ENCODE data around the gene TMEM273. TPM values are rescaled to one million over a fixed set of nuclear protein-coding genes. Genes with fewer than 3 reads are reported as not detected.

The TMEM273 gene
- total RNA-seq, 1 experiment from 2014 or later, result not detected

DNA sequence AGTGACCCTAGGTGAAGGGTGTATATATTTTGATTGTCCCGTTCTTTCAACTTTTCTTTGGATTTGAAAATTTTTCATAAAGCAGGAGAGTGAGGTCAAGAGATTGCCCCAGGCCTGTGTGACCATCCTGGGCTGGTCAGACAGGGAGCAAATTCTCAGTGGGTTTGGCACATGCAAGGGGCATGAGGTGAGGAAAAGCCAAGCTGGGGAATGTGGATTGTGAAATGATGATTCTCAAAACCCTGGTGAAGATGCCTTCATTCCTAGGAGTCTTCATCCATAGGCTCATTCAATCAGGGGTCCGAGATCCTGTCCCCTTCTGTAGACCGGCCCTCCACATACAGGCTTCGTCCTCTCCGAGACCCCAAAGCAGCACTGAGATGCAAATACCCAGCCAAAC lies 27.4 kb downstream of the TMEM273 start:
- H3K9me3 Mint-ChIP-seq (ENCODE audit: unreplicated experiment), result no peaks in the 10 kb centered on the region
- BruUV-seq (replicated peaks), result no TSS peak
- no peak overlapping the region for H3K27ac Mint-ChIP-seq (ENCODE audit: low read depth, unreplicated experiment)
- peaks cover 6% of the 10 kb centered on the region for H3K4me1 Mint-ChIP-seq (ENCODE audit: insufficient read depth, unreplicated experiment)
- ChIA-PET CTCF (interaction anchor here (1.1 to 4.4 kb wide), 10 partner anchors 10 to 505 kb away, joined by 3 to 44 read pairs (median 6); no protein-coding TSS in a partner anchor), POLR2A (no interaction called here)
- TF ChIP-seq, protein P1, sequence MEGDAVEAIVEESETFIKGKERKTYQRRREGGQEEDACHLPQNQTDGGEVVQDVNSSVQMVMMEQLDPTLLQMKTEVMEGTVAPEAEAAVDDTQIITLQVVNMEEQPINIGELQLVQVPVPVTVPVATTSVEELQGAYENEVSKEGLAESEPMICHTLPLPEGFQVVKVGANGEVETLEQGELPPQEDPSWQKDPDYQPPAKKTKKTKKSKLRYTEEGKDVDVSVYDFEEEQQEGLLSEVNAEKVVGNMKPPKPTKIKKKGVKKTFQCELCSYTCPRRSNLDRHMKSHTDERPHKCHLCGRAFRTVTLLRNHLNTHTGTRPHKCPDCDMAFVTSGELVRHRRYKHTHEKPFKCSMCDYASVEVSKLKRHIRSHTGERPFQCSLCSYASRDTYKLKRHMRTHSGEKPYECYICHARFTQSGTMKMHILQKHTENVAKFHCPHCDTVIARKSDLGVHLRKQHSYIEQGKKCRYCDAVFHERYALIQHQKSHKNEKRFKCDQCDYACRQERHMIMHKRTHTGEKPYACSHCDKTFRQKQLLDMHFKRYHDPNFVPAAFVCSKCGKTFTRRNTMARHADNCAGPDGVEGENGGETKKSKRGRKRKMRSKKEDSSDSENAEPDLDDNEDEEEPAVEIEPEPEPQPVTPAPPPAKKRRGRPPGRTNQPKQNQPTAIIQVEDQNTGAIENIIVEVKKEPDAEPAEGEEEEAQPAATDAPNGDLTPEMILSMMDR (IDR thresholded peaks at IDR 0.05; ENCODE audit: unreplicated experiment), result no peak
- H3K4me3 Mint-ChIP-seq (ENCODE audit: unreplicated experiment), result no peak overlapping the region
- H3K27me3 Mint-ChIP-seq (ENCODE audit: insufficient read depth, unreplicated experiment), result peaks cover 55% of the 10 kb centered on the region
- intact Hi-C loops (cut with micrococcal nuclease), result loop anchor here (1.0 to 2.0 kb wide), 3 partner anchors 180 to 502 kb away; no protein-coding TSS in a partner anchor
- no peaks in the 10 kb centered on the region for H3K36me3 Mint-ChIP-seq (ENCODE audit: insufficient read depth, unreplicated experiment)
- DNase-seq (ENCODE audit: unreplicated experiment), result no peak

GRCh38 chr10:49160110-49160509 lies 28.1 kb downstream of the TMEM273 start:
- Mint-ChIP-seq H3K4me1 (ENCODE audit: insufficient read depth, unreplicated experiment) (peaks cover 6% of the 10 kb centered on the region), H3K27ac (ENCODE audit: low read depth, unreplicated experiment) (no peak overlapping the region), H3K27me3 (ENCODE audit: insufficient read depth, unreplicated experiment) (peaks cover 62% of the 10 kb centered on the region), H3K36me3 (ENCODE audit: insufficient read depth, unreplicated experiment) (no peaks in the 10 kb centered on the region), H3K4me3 (ENCODE audit: unreplicated experiment) (no peak overlapping the region), H3K9me3 (ENCODE audit: unreplicated experiment) (no peaks in the 10 kb centered on the region)
- intact Hi-C loops (cut with micrococcal nuclease), result loop anchor here (2.0 kb wide), 2 partner anchors 275 to 501 kb away; no protein-coding TSS in a partner anchor
- CTCF ChIA-PET, result interaction anchor here (0.7 to 1.2 kb wide), 2 partner anchors 8 to 15 kb away, joined by 3 read pairs; no protein-coding TSS in a partner anchor
- no TSS peak for BruUV-seq (replicated peaks)
- TF ChIP-seq, protein P1 (IDR thresholded peaks at IDR 0.05; ENCODE audit: unreplicated experiment), result no peak
- POLR2A ChIA-PET, result no interaction called here
- no peak for DNase-seq (ENCODE audit: unreplicated experiment)

- no TSS peak for BruUV-seq (replicated peaks)
- H3K4me3 Mint-ChIP-seq (ENCODE audit: unreplicated experiment), result no peak overlapping the region
- no peaks in the 10 kb centered on the region for H3K9me3 Mint-ChIP-seq (ENCODE audit: unreplicated experiment)
- no peaks in the 10 kb centered on the region for H3K36me3 Mint-ChIP-seq (ENCODE audit: insufficient read depth, unreplicated experiment)
- intact Hi-C loops (cut with micrococcal nuclease), result no loop called here
- CTCF ChIA-PET, result interaction anchor here (1.2 kb wide), 1 partner anchor 16 kb away, joined by 3 read pairs; no protein-coding TSS in a partner anchor
- no peak overlapping the region for H3K27ac Mint-ChIP-seq (ENCODE audit: low read depth, unreplicated experiment)
- TF ChIP-seq, protein P1 (IDR thresholded peaks at IDR 0.05; ENCODE audit: unreplicated experiment), result no peak
- H3K4me1 Mint-ChIP-seq (ENCODE audit: insufficient read depth, unreplicated experiment), result peaks cover 6% of the 10 kb centered on the region
- POLR2A ChIA-PET, result no interaction called here
- DNase-seq (ENCODE audit: unreplicated experiment), result no peak
- H3K27me3 Mint-ChIP-seq (ENCODE audit: insufficient read depth, unreplicated experiment), result peaks cover 71% of the 10 kb centered on the region
Observed at GRCh38 chr10:49158915-49159314, 29.3 kb downstream of the TMEM273 start.

DNA sequence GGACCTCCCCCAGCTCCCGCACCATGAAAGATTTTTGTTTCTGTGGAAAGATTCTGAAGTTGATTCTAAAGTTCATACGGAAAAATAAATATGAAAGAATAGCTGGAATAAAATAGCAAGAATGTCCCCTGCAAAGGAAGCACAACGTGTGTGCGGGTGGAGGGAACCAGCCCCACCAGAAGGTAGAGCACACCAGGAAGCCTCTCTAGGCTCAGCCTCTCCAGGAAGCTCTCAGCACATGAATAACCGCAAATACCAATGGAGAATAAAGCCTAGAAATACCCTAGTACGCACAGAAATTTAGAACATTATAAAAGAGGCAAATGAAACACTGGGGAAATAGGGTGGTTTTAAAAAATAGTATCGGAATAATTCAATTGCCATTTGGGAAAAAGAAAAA lies 29.8 kb downstream of the TMEM273 start:
- Mint-ChIP-seq H3K4me3 (ENCODE audit: unreplicated experiment) (no peak overlapping the region), H3K36me3 (ENCODE audit: insufficient read depth, unreplicated experiment) (no peaks in the 10 kb centered on the region), H3K27me3 (ENCODE audit: insufficient read depth, unreplicated experiment) (peaks cover 76% of the 10 kb centered on the region), H3K4me1 (ENCODE audit: insufficient read depth, unreplicated experiment) (peaks cover 6% of the 10 kb centered on the region), H3K9me3 (ENCODE audit: unreplicated experiment) (no peaks in the 10 kb centered on the region), H3K27ac (ENCODE audit: low read depth, unreplicated experiment) (no peak overlapping the region)
- intact Hi-C loops (cut with micrococcal nuclease), result no loop called here
- TF ChIP-seq, protein P1 (IDR thresholded peaks at IDR 0.05; ENCODE audit: unreplicated experiment), result no peak
- POLR2A ChIA-PET, result no interaction called here
- BruUV-seq (replicated peaks), result no TSS peak
- CTCF ChIA-PET, result no interaction called here
- no peak for DNase-seq (ENCODE audit: unreplicated experiment)

All from MCF 10A (cell line).